HEK293 (cell line): ENCODE measurements around the gene B4GALT2.

ENCODE experiments used
- CTCF ChIP-seq: fragments of 450-650 bp; formaldehyde crosslinking; IDR thresholded peaks from 2 replicates; pipeline ENCODE4 v1.5.1; 2016; ENCODE audit warnings: missing biosample characterization, missing genetic modification characterization
- PBX3 ChIP-seq: sonication (generic); formaldehyde crosslinking; IDR thresholded peaks from 2 replicates; pipeline ENCODE4 v1.8.1; 2022; ENCODE audit warnings: mild to moderate bottlenecking, moderate library complexity, missing genetic modification reagents
- PRDM10 ChIP-seq: fragments of 450-650 bp; formaldehyde crosslinking; IDR thresholded peaks from 2 replicates; pipeline ENCODE4 v1.5.1; 2016; ENCODE audit warnings: missing biosample characterization, missing genetic modification characterization
- RBAK ChIP-seq: fragments of 450-650 bp; formaldehyde crosslinking; IDR thresholded peaks from 2 replicates; pipeline ENCODE4 v1.5.1; 2016; ENCODE audit warnings: missing biosample characterization, missing genetic modification characterization
- REST ChIP-seq: fragments of 450-650 bp; formaldehyde crosslinking; IDR thresholded peaks from 2 replicates; pipeline ENCODE4 v1.5.1; 2016; ENCODE audit warnings: missing biosample characterization, missing genetic modification characterization
- ZNF202 ChIP-seq: fragments of 450-650 bp; formaldehyde crosslinking; IDR thresholded peaks from 2 replicates; pipeline ENCODE4 v1.5.1; 2016; ENCODE audit warnings: missing biosample characterization, missing genetic modification characterization, borderline replicate concordance
- ZNF274 ChIP-seq, 2 experiments: fragments of 200-500 bp in 1 of 2; fragments of 450-650 bp in 1 of 2; sonication (Bioruptor generic) in 1 of 2; formaldehyde crosslinking in 1 of 2; IDR thresholded peaks; 2 replicates each; pipeline versions ENCODE4 v1.5.1 to v1.6.1; 2014 to 2016; ENCODE audit warnings: borderline replicate concordance in 1 of 2, inconsistent platforms in 1 of 2, low read length in 1 of 2, missing biosample characterization in 1 of 2, missing genetic modification characterization in 1 of 2
- ZNF529 ChIP-seq: fragments of 450-650 bp; formaldehyde crosslinking; IDR thresholded peaks from 2 replicates; pipeline ENCODE4 v1.5.1; 2017; ENCODE audit warnings: missing genetic modification characterization, missing biosample characterization; ENCODE audit not compliant: insufficient replicate concordance
- ZNF843 ChIP-seq: fragments of 450-650 bp; formaldehyde crosslinking; IDR thresholded peaks from 2 replicates; pipeline ENCODE4 v1.5.1; 2016; ENCODE audit warnings: missing biosample characterization, missing genetic modification characterization
- TF ChIP-seq, protein P1 (sequence below): fragments of 450-650 bp; formaldehyde crosslinking; optimal IDR thresholded peaks from 2 replicates; pipeline ENCODE3; 2016; ENCODE audit warnings: missing biosample characterization, mild to moderate bottlenecking, missing genetic modification characterization

- TF ChIP-seq ZNF274 (IDR thresholded peaks at IDR 0.05; ENCODE audit: low read length) (no peak), ZNF274 (tag by site-specific recombination; IDR thresholded peaks at IDR 0.05; ENCODE audit: borderline replicate concordance) (no peak), REST (tag by site-specific recombination) (no peak), RBAK (no peak), ZNF202 (tag by site-specific recombination) (no peak), CTCF (tag by site-specific recombination) (no peak), ZNF529 (no peak), PBX3 (CRISPR knock-in tag) (no peak), ZNF843 (tag by site-specific recombination) (no peak), PRDM10 (tag by site-specific recombination) (no peak)
- TF ChIP-seq, protein P1, sequence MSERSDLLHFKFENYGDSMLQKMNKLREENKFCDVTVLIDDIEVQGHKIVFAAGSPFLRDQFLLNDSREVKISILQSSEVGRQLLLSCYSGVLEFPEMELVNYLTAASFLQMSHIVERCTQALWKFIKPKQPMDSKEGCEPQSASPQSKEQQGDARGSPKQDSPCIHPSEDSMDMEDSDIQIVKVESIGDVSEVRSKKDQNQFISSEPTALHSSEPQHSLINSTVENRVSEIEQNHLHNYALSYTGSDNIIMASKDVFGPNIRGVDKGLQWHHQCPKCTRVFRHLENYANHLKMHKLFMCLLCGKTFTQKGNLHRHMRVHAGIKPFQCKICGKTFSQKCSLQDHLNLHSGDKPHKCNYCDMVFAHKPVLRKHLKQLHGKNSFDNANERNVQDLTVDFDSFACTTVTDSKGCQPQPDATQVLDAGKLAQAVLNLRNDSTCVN (tag by site-specific recombination) = no peak
These were observed 16.0 kb upstream of the B4GALT2 start for GRCh38 chr1:43963006-43963405.
